HL-60/S4 (cell line): ENCODE measurements around the gene AKAP12.
"Not testable (repeated sequence)": the region's sequence is repeated elsewhere in the genome, so short reads cannot be mapped to it uniquely, and the experiment has no call there.

Experiments used
- in situ Hi-C: fragments of 300-500 bp; cut with MboI; formaldehyde crosslinking; loops from 2 replicates; pipeline ENCODE4 v1.14.3; 2022; ENCODE audit warnings: low sequenced_read_pairs

AKAP12 gene

GRCh38 chr6:151376440-151376839 lies 136.7 kb downstream of the AKAP12 start:
- in situ Hi-C loops: no loop called here

GRCh38 chr6:151377095-151377494 lies 137.3 kb downstream of the AKAP12 start:
- in situ Hi-C loops: no loop called here

GRCh38 chr6:151379933-151380847 lies 140.4 kb downstream of the AKAP12 start:
- in situ Hi-C loops: no loop called here

- in situ Hi-C loops: no loop called here
Measured at GRCh38 chr6:151380848-151381205, 141.1 kb downstream of the AKAP12 start.

GRCh38 chr6:151381722-151382121 lies 142.0 kb downstream of the AKAP12 start:
- in situ Hi-C loops: no loop called here

- in situ Hi-C loops: not testable (repeated sequence)
Measured at GRCh38 chr6:151382631-151383030, 142.9 kb downstream of the AKAP12 start.

- in situ Hi-C loops: no loop called here
Measured at GRCh38 chr6:151384151-151384550, 144.4 kb downstream of the AKAP12 start.

- in situ Hi-C loops: no loop called here
Measured at GRCh38 chr6:151385177-151385576, 145.4 kb downstream of the AKAP12 start.

- in situ Hi-C loops: no loop called here
Measured at GRCh38 chr6:151387175-151387970, 147.6 kb downstream of the AKAP12 start.

- in situ Hi-C loops: no loop called here
Measured at GRCh38 chr6:151388236-151388635, 148.5 kb downstream of the AKAP12 start.

- in situ Hi-C loops: no loop called here
Measured at GRCh38 chr6:151388997-151389617, 149.3 kb downstream of the AKAP12 start.

GRCh38 chr6:151389618-151390275 lies 150.0 kb downstream of the AKAP12 start:
- in situ Hi-C loops: no loop called here

- in situ Hi-C loops: no loop called here
Measured at GRCh38 chr6:151390276-151390850, 150.6 kb downstream of the AKAP12 start.

- in situ Hi-C loops: no loop called here
Measured at GRCh38 chr6:151390851-151391470, 151.2 kb downstream of the AKAP12 start.

- in situ Hi-C loops: no loop called here
Measured at GRCh38 chr6:151391471-151392413, 152.0 kb downstream of the AKAP12 start, which contains the start of gene ZBTB2. Gene ZBTB2 (minus strand): TSS chr6:151391559. CDS start chr6:151373637, 17,922 bp downstream.

GRCh38 chr6:151392427-151392826 lies 152.7 kb downstream of the AKAP12 start:
- in situ Hi-C loops: no loop called here

GRCh38 chr6:151393410-151393809 lies 153.6 kb downstream of the AKAP12 start:
- in situ Hi-C loops: no loop called here

- in situ Hi-C loops: no loop called here
Measured at GRCh38 chr6:151399679-151400078, 159.9 kb downstream of the AKAP12 start.

- in situ Hi-C loops: no loop called here
Measured at GRCh38 chr6:151400473-151400872, 160.7 kb downstream of the AKAP12 start.
